ENCODE results near the gene SKOR1.

The SKOR1 gene

GRCh38 chr15:67863442-67863987, 38.2 kb downstream of the SKOR1 start:
- Histone ChIP-seq H3K79me2 (ENCODE audit: insufficient read depth, low read depth) (no peaks in the 10 kb centered on the region), H3K4me1 (ENCODE audit: low read depth, poor library complexity, severe bottlenecking) (no peaks in the 10 kb centered on the region), H3K27me3 (ENCODE audit: insufficient read depth, low read depth) (no peaks in the 10 kb centered on the region), H3K36me3 (ENCODE audit: insufficient read depth) (no peaks in the 10 kb centered on the region), H3K9ac (peak overlapping the region; percentile 40; the same call in 1 of the 2 replicates), H4K20me1 (ENCODE audit: insufficient read depth) (no peaks in the 10 kb centered on the region), H2AFZ (ENCODE audit: low read depth) (peak overlapping the region; percentile 96), H3K4me3 (IDR thresholded peaks at IDR 0.05; ENCODE audit: insufficient read depth, low read depth, low read length) (no peak overlapping the region), H3K4me2 (peak overlapping the region; percentile 80), H3K27ac (no peak overlapping the region)
- TF ChIP-seq CTCF (conservative IDR thresholded peaks at IDR 0.05; ENCODE audit: low read depth, low read length) = peak; percentile 79

GRCh38 chr15:67865331-67865730, 40.0 kb downstream of the SKOR1 start:
- no peak for TF ChIP-seq CTCF (conservative IDR thresholded peaks at IDR 0.05; ENCODE audit: low read depth, low read length)
- Histone ChIP-seq H3K9ac (no peak overlapping the region), H3K4me2 (no peak overlapping the region), H3K79me2 (ENCODE audit: insufficient read depth, low read depth) (no peaks in the 10 kb centered on the region), H3K36me3 (ENCODE audit: insufficient read depth) (no peaks in the 10 kb centered on the region), H3K4me1 (ENCODE audit: low read depth, poor library complexity, severe bottlenecking) (no peaks in the 10 kb centered on the region), H3K27me3 (ENCODE audit: insufficient read depth, low read depth) (no peaks in the 10 kb centered on the region), H4K20me1 (ENCODE audit: insufficient read depth) (no peaks in the 10 kb centered on the region), H3K27ac (no peak overlapping the region), H2AFZ (ENCODE audit: low read depth) (no peak overlapping the region), H3K4me3 (IDR thresholded peaks at IDR 0.05; ENCODE audit: insufficient read depth, low read depth, low read length) (no peak overlapping the region)

- Histone ChIP-seq H3K79me2 (ENCODE audit: insufficient read depth, low read depth) (no peaks in the 10 kb centered on the region), H4K20me1 (ENCODE audit: insufficient read depth) (no peaks in the 10 kb centered on the region), H3K27ac (no peak overlapping the region), H2AFZ (ENCODE audit: low read depth) (no peak overlapping the region), H3K4me3 (IDR thresholded peaks at IDR 0.05; ENCODE audit: insufficient read depth, low read depth, low read length) (no peak overlapping the region), H3K36me3 (ENCODE audit: insufficient read depth) (no peaks in the 10 kb centered on the region), H3K9ac (no peak overlapping the region), H3K4me1 (ENCODE audit: low read depth, poor library complexity, severe bottlenecking) (no peaks in the 10 kb centered on the region), H3K4me2 (no peak overlapping the region), H3K27me3 (ENCODE audit: insufficient read depth, low read depth) (no peaks in the 10 kb centered on the region)
- TF ChIP-seq CTCF (conservative IDR thresholded peaks at IDR 0.05; ENCODE audit: low read depth, low read length) = no peak
These were observed 40.5 kb downstream of the SKOR1 start for GRCh38 chr15:67865766-67866165.

GRCh38 chr15:67869701-67870100, 44.4 kb downstream of the SKOR1 start:
- Histone ChIP-seq H3K36me3 (ENCODE audit: insufficient read depth) (no peaks in the 10 kb centered on the region), H4K20me1 (ENCODE audit: insufficient read depth) (no peaks in the 10 kb centered on the region), H3K9ac (no peak overlapping the region), H3K27ac (no peak overlapping the region), H2AFZ (ENCODE audit: low read depth) (no peak overlapping the region), H3K79me2 (ENCODE audit: insufficient read depth, low read depth) (no peaks in the 10 kb centered on the region), H3K4me1 (ENCODE audit: low read depth, poor library complexity, severe bottlenecking) (no peaks in the 10 kb centered on the region), H3K27me3 (ENCODE audit: insufficient read depth, low read depth) (no peaks in the 10 kb centered on the region), H3K4me3 (IDR thresholded peaks at IDR 0.05; ENCODE audit: insufficient read depth, low read depth, low read length) (no peak overlapping the region), H3K4me2 (no peak overlapping the region)
- TF ChIP-seq CTCF (conservative IDR thresholded peaks at IDR 0.05; ENCODE audit: low read depth, low read length) = no peak

Data from KMS-11 (cell line).